HepG2 (cell line): ENCODE results near the gene MAPK6. TPM values are rescaled to one million over a fixed set of nuclear protein-coding genes. Genes with fewer than 3 reads are reported as not detected.

Source experiments
- BCL3 ChIP-seq: sonication (generic); formaldehyde crosslinking; IDR thresholded peaks from 2 replicates; pipeline ENCODE4 v1.5.1; 2020; ENCODE audit warnings: mild to moderate bottlenecking, missing genetic modification reagents, moderate library complexity
- NFYB ChIP-seq: sonication (generic); formaldehyde crosslinking; IDR thresholded peaks from 2 replicates; pipeline ENCODE4 v1.4.0; 2020; ENCODE audit warnings: missing genetic modification reagents
- PHF8 ChIP-seq: sonication (generic); formaldehyde crosslinking; IDR thresholded peaks from 2 replicates; pipeline ENCODE4 v1.5.0; 2020; ENCODE audit warnings: missing genetic modification reagents
- RBM22 ChIP-seq: fragments of 200-400 bp; formaldehyde crosslinking; optimal IDR thresholded peaks from 2 replicates; pipeline ENCODE3; 2017; ENCODE audit warnings: mild to moderate bottlenecking, low read length, moderate library complexity
- SP140L ChIP-seq: sonication (generic); formaldehyde crosslinking; IDR thresholded peaks from 2 replicates; pipeline ENCODE4 v1.4.0; 2020; ENCODE audit warnings: missing genetic modification reagents, borderline replicate concordance
- TOE1 ChIP-seq: sonication (generic); formaldehyde crosslinking; IDR thresholded peaks from 2 replicates; pipeline ENCODE4 v1.4.0; 2020; ENCODE audit warnings: mild to moderate bottlenecking, missing genetic modification reagents
- ZNF12 ChIP-seq: sonication (generic); formaldehyde crosslinking; IDR thresholded peaks from 2 replicates; pipeline ENCODE4 v1.5.0; 2020; ENCODE audit warnings: missing genetic modification reagents
- ZNF136 ChIP-seq: sonication (generic); formaldehyde crosslinking; IDR thresholded peaks from 2 replicates; pipeline ENCODE4 v1.8.1; 2022; ENCODE audit warnings: low read depth, mild to moderate bottlenecking, moderate library complexity, missing genetic modification reagents
- polyA plus RNA-seq, 8 experiments: library from polyadenylated mRNA; depleted of rRNA in 3 of 8; stranded (reverse) in 7 of 8; unstranded in 1 of 8; fragments of >200 nt; fragmentation: Illumina TruSeq in 4 of 8; extraction: Trizol in 4 of 8; gene quantifications; 2 replicates each; pipeline versions ENCODE4 v1.2.1 to v1.2.3, GENCODE V29; 2011 to 2016; ENCODE audit warnings: low read depth in 4 of 8, missing spikeins in 1 of 8, mixed read lengths in 1 of 8; ENCODE audit not compliant: insufficient read depth in 1 of 8
- total RNA-seq, 5 experiments: library from RNA; depleted of rRNA; stranded (reverse); fragments of >200 nt; fragmentation: Illumina TruSeq; extraction: Trizol; gene quantifications; 2 replicates each; pipeline ENCODE4 v1.2.3, GENCODE V29; 2016; ENCODE audit warnings: low read depth in 1 of 5
- TF ChIP-seq, protein P1 (sequence below): sonication (generic); formaldehyde crosslinking; IDR thresholded peaks from 2 replicates; pipeline ENCODE4 v1.5.0; 2020; ENCODE audit warnings: mild to moderate bottlenecking, missing genetic modification reagents
- TF ChIP-seq, protein P2 (sequence below): sonication (generic); formaldehyde crosslinking; IDR thresholded peaks from 2 replicates; pipeline ENCODE4 v1.8.0; 2022; ENCODE audit warnings: missing genetic modification reagents, mild to moderate bottlenecking, inconsistent platforms, borderline replicate concordance
- TF ChIP-seq, protein P3 (sequence below): fragments of 450-650 bp; IDR thresholded peaks from 2 replicates; pipeline ENCODE4 v1.6.1; 2016
- TF ChIP-seq, protein P4 (sequence below), 2 experiments: sonication (generic) in 1 of 2; formaldehyde crosslinking in 1 of 2; IDR thresholded peaks; 2 replicates each; pipeline versions ENCODE4 v1.4.0 to v1.6.1; 2016 to 2020; ENCODE audit warnings: borderline replicate concordance in 1 of 2, low read depth in 1 of 2, mild to moderate bottlenecking in 1 of 2, missing genetic modification reagents in 1 of 2

The MAPK6 gene
- total and polyA plus RNA-seq, 2 of the 13 experiments (the other 11 are each of a cell fraction or from before 2014, with no cell fraction given): 89.5 to 99.7 TPM

- TF ChIP-seq, protein P1, sequence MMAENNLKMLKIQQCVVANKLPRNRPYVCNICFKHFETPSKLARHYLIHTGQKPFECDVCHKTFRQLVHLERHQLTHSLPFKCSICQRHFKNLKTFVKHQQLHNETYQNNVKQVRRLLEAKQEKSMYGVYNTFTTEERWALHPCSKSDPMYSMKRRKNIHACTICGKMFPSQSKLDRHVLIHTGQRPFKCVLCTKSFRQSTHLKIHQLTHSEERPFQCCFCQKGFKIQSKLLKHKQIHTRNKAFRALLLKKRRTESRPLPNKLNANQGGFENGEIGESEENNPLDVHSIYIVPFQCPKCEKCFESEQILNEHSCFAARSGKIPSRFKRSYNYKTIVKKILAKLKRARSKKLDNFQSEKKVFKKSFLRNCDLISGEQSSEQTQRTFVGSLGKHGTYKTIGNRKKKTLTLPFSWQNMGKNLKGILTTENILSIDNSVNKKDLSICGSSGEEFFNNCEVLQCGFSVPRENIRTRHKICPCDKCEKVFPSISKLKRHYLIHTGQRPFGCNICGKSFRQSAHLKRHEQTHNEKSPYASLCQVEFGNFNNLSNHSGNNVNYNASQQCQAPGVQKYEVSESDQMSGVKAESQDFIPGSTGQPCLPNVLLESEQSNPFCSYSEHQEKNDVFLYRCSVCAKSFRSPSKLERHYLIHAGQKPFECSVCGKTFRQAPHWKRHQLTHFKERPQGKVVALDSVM (CRISPR knock-in tag): no peak
- TF ChIP-seq TOE1 (CRISPR knock-in tag) (no peak), ZNF12 (CRISPR knock-in tag) (no peak; the same call in 1 of the 2 replicates), BCL3 (peak; percentile 79; the same call in 1 of the 2 replicates), RBM22 (no peak), NFYB (CRISPR knock-in tag) (no peak), PHF8 (CRISPR knock-in tag) (peak; percentile 87), SP140L (CRISPR knock-in tag) (no peak), ZNF136 (CRISPR knock-in tag) (no peak)
- TF ChIP-seq, protein P2, sequence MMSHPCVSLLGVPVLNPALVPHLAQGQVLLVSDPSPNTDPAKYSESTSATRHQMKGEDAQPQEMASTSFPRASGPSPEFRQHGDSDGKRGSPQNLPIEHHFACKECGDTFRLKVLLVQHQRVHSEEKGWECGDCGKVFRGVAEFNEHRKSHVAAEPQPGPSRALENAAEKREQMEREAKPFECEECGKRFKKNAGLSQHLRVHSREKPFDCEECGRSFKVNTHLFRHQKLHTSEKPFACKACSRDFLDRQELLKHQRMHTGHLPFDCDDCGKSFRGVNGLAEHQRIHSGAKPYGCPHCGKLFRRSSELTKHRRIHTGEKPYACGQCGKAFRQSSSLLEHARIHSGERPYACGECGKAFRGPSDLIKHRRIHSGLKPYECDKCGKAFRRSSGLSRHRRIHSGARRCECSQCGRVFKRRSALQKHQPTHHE (CRISPR knock-in tag): no peak; the same call in 1 of the 2 replicates
- TF ChIP-seq, protein P3, sequence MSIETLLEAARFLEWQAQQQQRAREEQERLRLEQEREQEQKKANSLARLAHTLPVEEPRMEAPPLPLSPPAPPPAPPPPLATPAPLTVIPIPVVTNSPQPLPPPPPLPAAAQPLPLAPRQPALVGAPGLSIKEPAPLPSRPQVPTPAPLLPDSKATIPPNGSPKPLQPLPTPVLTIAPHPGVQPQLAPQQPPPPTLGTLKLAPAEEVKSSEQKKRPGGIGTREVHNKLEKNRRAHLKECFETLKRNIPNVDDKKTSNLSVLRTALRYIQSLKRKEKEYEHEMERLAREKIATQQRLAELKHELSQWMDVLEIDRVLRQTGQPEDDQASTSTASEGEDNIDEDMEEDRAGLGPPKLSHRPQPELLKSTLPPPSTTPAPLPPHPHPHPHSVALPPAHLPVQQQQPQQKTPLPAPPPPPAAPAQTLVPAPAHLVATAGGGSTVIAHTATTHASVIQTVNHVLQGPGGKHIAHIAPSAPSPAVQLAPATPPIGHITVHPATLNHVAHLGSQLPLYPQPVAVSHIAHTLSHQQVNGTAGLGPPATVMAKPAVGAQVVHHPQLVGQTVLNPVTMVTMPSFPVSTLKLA: no peak
- TF ChIP-seq, protein P4, sequence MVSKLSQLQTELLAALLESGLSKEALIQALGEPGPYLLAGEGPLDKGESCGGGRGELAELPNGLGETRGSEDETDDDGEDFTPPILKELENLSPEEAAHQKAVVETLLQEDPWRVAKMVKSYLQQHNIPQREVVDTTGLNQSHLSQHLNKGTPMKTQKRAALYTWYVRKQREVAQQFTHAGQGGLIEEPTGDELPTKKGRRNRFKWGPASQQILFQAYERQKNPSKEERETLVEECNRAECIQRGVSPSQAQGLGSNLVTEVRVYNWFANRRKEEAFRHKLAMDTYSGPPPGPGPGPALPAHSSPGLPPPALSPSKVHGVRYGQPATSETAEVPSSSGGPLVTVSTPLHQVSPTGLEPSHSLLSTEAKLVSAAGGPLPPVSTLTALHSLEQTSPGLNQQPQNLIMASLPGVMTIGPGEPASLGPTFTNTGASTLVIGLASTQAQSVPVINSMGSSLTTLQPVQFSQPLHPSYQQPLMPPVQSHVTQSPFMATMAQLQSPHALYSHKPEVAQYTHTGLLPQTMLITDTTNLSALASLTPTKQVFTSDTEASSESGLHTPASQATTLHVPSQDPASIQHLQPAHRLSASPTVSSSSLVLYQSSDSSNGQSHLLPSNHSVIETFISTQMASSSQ (IDR thresholded peaks at IDR 0.05; ENCODE audit: low read depth): peak; percentile 24; the same call in 1 of the 2 replicates
- TF ChIP-seq, protein P4 (CRISPR knock-in tag; IDR thresholded peaks at IDR 0.05; ENCODE audit: borderline replicate concordance): peak; percentile 71
These were observed 47.5 kb upstream of the MAPK6 start, which contains the start of gene LEO1 (continued) for GRCh38 chr15:51971375-51972133.
